ENCODE results near the gene RPAP2. TPM values are rescaled to one million over a fixed set of nuclear protein-coding genes. Genes with fewer than 3 reads are reported as not detected.

Gene RPAP2
- polyA plus RNA-seq, 2 of the 4 experiments (the other 2 are of a cell fraction) = 5.8 to 18.5 TPM

- no peaks in the 10 kb centered on the region for H3K4me1 ChIP-seq
- DNase-seq (ENCODE audit: low read depth in 1 of 2, low spot score in 1 of 2) = no peak
- no peak for FAIRE-seq
- H3K27ac ChIP-seq = no peak overlapping the region
- ChIA-PET POLR2A (no interaction called here), CTCF (no interaction called here)
- no peak for TF ChIP-seq PBX3 (IDR thresholded peaks at IDR 0.05)
- no peak for TF ChIP-seq EHF (CRISPR knock-in tag; IDR thresholded peaks at IDR 0.05)
- TF ChIP-seq SMC3 (IDR thresholded peaks at IDR 0.05) = no peak
- no peak for TF ChIP-seq FOSL2 (IDR thresholded peaks at IDR 0.05)
- TF ChIP-seq FOSL2 (CRISPR knock-in tag; IDR thresholded peaks at IDR 0.05) = no peak
- no peak for TF ChIP-seq ELK1 (IDR thresholded peaks at IDR 0.05; ENCODE audit: low read depth, low read length)
- TF ChIP-seq BHLHE40 (IDR thresholded peaks at IDR 0.05; ENCODE audit: low read depth, low read length) = no peak
- no peak for TF ChIP-seq FOXS1 (CRISPR knock-in tag; IDR thresholded peaks at IDR 0.05)
- TF ChIP-seq ZFP36 (IDR thresholded peaks at IDR 0.05; ENCODE audit: borderline replicate concordance, partially characterized antibody) = no peak
- no peak for TF ChIP-seq GATA3 (IDR thresholded peaks at IDR 0.05; ENCODE audit: borderline replicate concordance)
- TF ChIP-seq FOSB (CRISPR knock-in tag; IDR thresholded peaks at IDR 0.05) = no peak
- no peak for TF ChIP-seq CHD2 (IDR thresholded peaks at IDR 0.05; ENCODE audit: low read length, partially characterized antibody)
- TF ChIP-seq ESRRA (IDR thresholded peaks at IDR 0.05; ENCODE audit: borderline replicate concordance, low read length) = no peak
- 73% methylated on average over 1 of the region's 1 CpG for WGBS (ENCODE audit: missing lambda C conversion rate)
- H3K4me2 ChIP-seq = no peak overlapping the region
- ATAC-seq = no peak
- no peak overlapping the region for H3K4me3 ChIP-seq
- H3K9me3 ChIP-seq = no peaks in the 10 kb centered on the region
Observed at GRCh38 chr1:92411511-92411910, 112.7 kb downstream of the RPAP2 start.

- POLR2A ChIA-PET = no interaction called here
- no peak overlapping the region for H3K4me3 ChIP-seq
- ATAC-seq (no peak), DNase-seq (ENCODE audit: low read depth in 1 of 2, low spot score in 1 of 2) (no peak), FAIRE-seq (no peak)
- no peak overlapping the region for H3K27ac ChIP-seq
- TF ChIP-seq CTCF (IDR thresholded peaks at IDR 0.05) (no peak), TFCP2L1 (CRISPR knock-in tag; IDR thresholded peaks at IDR 0.05) (no peak), HOXB5 (CRISPR knock-in tag; IDR thresholded peaks at IDR 0.05) (no peak), MAZ (IDR thresholded peaks at IDR 0.05; ENCODE audit: borderline replicate concordance, low read depth, low read length) (no peak), TP53 (CRISPR knock-in tag; IDR thresholded peaks at IDR 0.05) (no peak), CBX2 (IDR thresholded peaks at IDR 0.05; ENCODE audit: borderline replicate concordance, low read depth) (no peak), RARB (CRISPR knock-in tag; IDR thresholded peaks at IDR 0.05) (no peak), MAX (IDR thresholded peaks at IDR 0.05) (no peak), ELK1 (IDR thresholded peaks at IDR 0.05; ENCODE audit: low read depth, low read length) (no peak), SREBF2 (IDR thresholded peaks at IDR 0.05) (no peak), HMGXB4 (CRISPR knock-in tag; IDR thresholded peaks at IDR 0.05; ENCODE audit: borderline replicate concordance) (no peak), NFE2L2 (conservative IDR thresholded peaks at IDR 0.05; ENCODE audit: low read length) (no peak), JUNB (IDR thresholded peaks at IDR 0.05) (no peak), SMC3 (IDR thresholded peaks at IDR 0.05) (no peak), HEYL (CRISPR knock-in tag; IDR thresholded peaks at IDR 0.05) (no peak), RFX5 (IDR thresholded peaks at IDR 0.05) (no peak), HOXA7 (CRISPR knock-in tag; IDR thresholded peaks at IDR 0.05) (no peak), KDM1A (IDR thresholded peaks at IDR 0.05; ENCODE audit: low read depth) (no peak), MYC (IDR thresholded peaks at IDR 0.05; ENCODE audit: borderline replicate concordance, low read length) (no peak)
- H3K4me2 ChIP-seq = no peak overlapping the region
- CTCF ChIA-PET = no interaction called here
- no peaks in the 10 kb centered on the region for H3K4me1 ChIP-seq
- 81% methylated on average over 4 of the region's 4 CpGs for WGBS (ENCODE audit: missing lambda C conversion rate)
- H3K9me3 ChIP-seq = no peaks in the 10 kb centered on the region
Observed at GRCh38 chr1:92419642-92420041, 120.8 kb downstream of the RPAP2 start.
